GM23338 (cell line): ENCODE measurements around the gene SEC14L6. TPM values are rescaled to one million over a fixed set of nuclear protein-coding genes. Genes with fewer than 3 reads are reported as not detected.
A peak's percentile ranks its signal among the peaks of the same experiment; 100 is the strongest.

Experiments
- ATAC-seq: fragments of 200-7000 bp; cut with Tn5 transposase; 3 replicates; pipeline ENCODE4 v1.9.1; 2020
- DNase-seq: peaks from one replicate; pipeline ENCODE4 v3.0.0-alpha.2; 2015; ENCODE audit warnings: low spot score
- H2AFZ ChIP-seq: fragments of 200-600 bp; sonication (generic); 2 replicates; pipeline ENCODE4 v1.8.0; 2016; ENCODE audit warnings: antibody characterized with exemption, mild to moderate bottlenecking, moderate library complexity
- H3F3A ChIP-seq: fragments of 200-600 bp; sonication (generic); replicated peaks from 2 replicates; pipeline ENCODE4 v1.8.0; 2017; ENCODE audit warnings: antibody characterized with exemption, mixed run types, low read depth
- H3K27ac ChIP-seq: fragments of 200-600 bp; sonication (generic); 2 replicates; pipeline ENCODE4 v1.6.1; 2016; ENCODE audit warnings: low read depth
- H3K27me3 ChIP-seq: fragments of 200-600 bp; sonication (generic); 2 replicates; pipeline ENCODE4 v1.8.0; 2016; ENCODE audit warnings: mild to moderate bottlenecking, mixed run types, moderate library complexity; ENCODE audit not compliant: insufficient read depth
- H3K36me3 ChIP-seq: fragments of 200-600 bp; sonication (generic); 2 replicates; pipeline ENCODE4 v1.8.0; 2016; ENCODE audit warnings: mild to moderate bottlenecking; ENCODE audit not compliant: insufficient read depth
- H3K4me1 ChIP-seq: fragments of 200-600 bp; sonication (generic); 2 replicates; pipeline ENCODE4 v1.8.0; 2016; ENCODE audit warnings: mild to moderate bottlenecking, moderate library complexity; ENCODE audit not compliant: insufficient read depth
- H3K4me2 ChIP-seq: fragments of 200-600 bp; sonication (generic); 2 replicates; pipeline ENCODE4 v1.7.1; 2017; ENCODE audit warnings: mixed run types
- H3K4me3 ChIP-seq: fragments of 200-600 bp; sonication (generic); 2 replicates; pipeline ENCODE4 v1.6.1; 2016; ENCODE audit warnings: mixed run types
- H3K79me2 ChIP-seq: fragments of 200-600 bp; sonication (generic); replicated peaks from 2 replicates; pipeline ENCODE4 v1.8.0; 2017; ENCODE audit warnings: mild to moderate bottlenecking; ENCODE audit not compliant: insufficient read depth
- H3K9me2 ChIP-seq: fragments of 200-600 bp; sonication (generic); 2 replicates; pipeline ENCODE4 v1.8.0; 2017; ENCODE audit not compliant: insufficient read depth
- H4K20me1 ChIP-seq: fragments of 200-600 bp; sonication (generic); replicated peaks from 2 replicates; pipeline ENCODE4 v1.8.0; 2017; ENCODE audit warnings: mild to moderate bottlenecking; ENCODE audit not compliant: insufficient read depth
- H3K27ac Mint-ChIP-seq: 2 replicates; pipeline ENCODE4 v1.8.0; 2020; ENCODE audit warnings: inconsistent platforms, mild to moderate bottlenecking, moderate library complexity, mixed read lengths
- H3K27me3 Mint-ChIP-seq: 3 replicates; pipeline ENCODE4 v1.8.0; 2022; ENCODE audit warnings: low read depth, mild to moderate bottlenecking, moderate library complexity, mixed read lengths, inconsistent platforms; ENCODE audit not compliant: insufficient read depth, poor library complexity
- H3K36me3 Mint-ChIP-seq: 3 replicates; pipeline ENCODE4 v1.8.0; 2021; ENCODE audit warnings: low read depth, mild to moderate bottlenecking, inconsistent platforms, moderate library complexity, mixed read lengths
- H3K4me1 Mint-ChIP-seq: 3 replicates; pipeline ENCODE4 v1.8.0; 2020; ENCODE audit warnings: mild to moderate bottlenecking, inconsistent platforms, mixed read lengths
- H3K4me3 Mint-ChIP-seq: 3 replicates; pipeline ENCODE4 v1.8.0; 2021; ENCODE audit warnings: moderate library complexity, mild to moderate bottlenecking, inconsistent platforms, mixed read lengths
- H3K9me3 Mint-ChIP-seq: 3 replicates; pipeline ENCODE4 v1.8.0; 2020; ENCODE audit warnings: moderate library complexity, mild to moderate bottlenecking, inconsistent platforms, mixed read lengths
- CREB1 ChIP-seq: fragments of 250-450 bp; sonication (Bioruptor Pico); IDR thresholded peaks from 2 replicates; pipeline ENCODE4 v1.5.0; 2020; ENCODE audit warnings: low read depth, mild to moderate bottlenecking, moderate library complexity
- EZH2 ChIP-seq: fragments of 200-600 bp; sonication (generic); IDR thresholded peaks from one replicate; pipeline ENCODE4 v1.8.0; 2017; ENCODE audit warnings: antibody characterized with exemption, mild to moderate bottlenecking, low read depth; ENCODE audit not compliant: unreplicated experiment
- EZH2phosphoT487 ChIP-seq: fragments of 200-600 bp; sonication (generic); IDR thresholded peaks from one replicate; pipeline ENCODE4 v1.8.1; 2018; ENCODE audit warnings: antibody characterized with exemption; ENCODE audit not compliant: unreplicated experiment
- JUNB ChIP-seq: IDR thresholded peaks from one replicate; pipeline ENCODE4 v1.6.1; 2016; ENCODE audit warnings: antibody characterized with exemption; ENCODE audit not compliant: unreplicated experiment
- POLR2AphosphoS5 ChIP-seq: IDR thresholded peaks from 2 replicates; pipeline ENCODE4 v1.6.1; 2016; ENCODE audit warnings: antibody characterized with exemption, low read depth
- STAT1 ChIP-seq: IDR thresholded peaks from one replicate; pipeline ENCODE4 v1.6.1; 2016; ENCODE audit warnings: antibody characterized with exemption; ENCODE audit not compliant: unreplicated experiment
- ZNF331 ChIP-seq: fragments of 250-450 bp; sonication (Bioruptor Pico); IDR thresholded peaks from 2 replicates; pipeline ENCODE4 v1.5.0; 2020; ENCODE audit warnings: low read depth, mild to moderate bottlenecking, moderate library complexity
- polyA plus RNA-seq: library from polyadenylated mRNA; unstranded; fragments of >200 nt; fragmentation: Nextera tagmentation; extraction: Ambion mirVana; gene quantifications from 2 replicates; pipeline ENCODE4 v1.2.1, GENCODE V29; 2016
- total RNA-seq: library from RNA; depleted of rRNA; stranded (reverse); fragments of >200 nt; shearing (Covaris generic); gene quantifications from 2 replicates; pipeline ENCODE4 v1.2.3, GENCODE V29; 2014
- TF ChIP-seq, protein P1 (sequence below): IDR thresholded peaks from 2 replicates; pipeline ENCODE4 v1.6.1; 2016; ENCODE audit warnings: antibody characterized with exemption
- TF ChIP-seq, protein P2 (sequence below): fragments of 250-450 bp; sonication (Bioruptor Pico); IDR thresholded peaks from 2 replicates; pipeline ENCODE4 v1.5.0; 2020; ENCODE audit warnings: mild to moderate bottlenecking, moderate library complexity

The SEC14L6 gene
- total and polyA plus RNA-seq, 2 experiments from 2014 or later: 0.84 to 2.1 TPM

DNA sequence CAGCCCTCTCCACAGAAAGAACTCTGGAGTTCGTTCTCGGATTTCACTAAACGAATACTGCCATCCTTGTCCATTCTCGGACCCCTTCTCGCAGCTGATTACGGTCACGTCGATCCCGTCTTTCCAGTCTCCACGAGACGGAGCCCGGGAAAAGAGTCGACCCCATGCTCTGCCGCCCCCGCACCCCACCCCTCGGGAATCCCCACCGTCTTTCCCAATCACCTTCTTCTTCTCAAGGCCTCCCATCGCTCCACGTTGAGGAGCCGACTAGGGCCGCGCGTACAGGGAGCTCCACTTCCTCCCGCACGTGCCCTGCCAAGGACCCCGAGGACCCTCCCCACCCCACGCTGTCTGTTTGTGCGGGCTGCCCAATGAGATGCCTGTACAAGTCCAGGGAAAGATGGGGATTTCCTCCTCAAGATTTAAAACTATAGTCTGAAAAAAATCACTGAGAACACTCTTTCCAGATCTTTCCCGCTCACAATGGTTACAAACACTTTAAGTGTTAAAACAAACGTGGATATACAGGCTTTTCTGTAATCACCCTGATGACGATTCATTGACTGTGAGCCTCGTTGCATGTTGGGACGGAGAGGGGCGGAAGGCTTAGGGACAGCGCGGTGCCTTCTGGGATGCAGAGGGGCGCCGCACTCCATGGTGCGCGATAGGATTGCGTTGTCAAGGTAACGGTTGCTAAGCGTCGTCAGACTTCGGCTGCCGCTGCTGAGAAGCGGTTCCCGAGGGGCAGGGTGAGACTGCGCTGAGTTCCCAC lies 45.2 kb upstream of the SEC14L6 start, which contains the start of gene PES1:
PES1 (minus strand) TSS at position 323 of the 772 bp plus-strand sequence; CDS start at position 246, 77 bp downstream.
- Mint-ChIP-seq H3K4me1 (peaks cover 3% of the 10 kb centered on the region; the same call in 1 of the 3 replicates), H3K36me3 (peaks cover 27% of the 10 kb centered on the region), H3K9me3 (peaks cover 4% of the 10 kb centered on the region; the same call in 2 of the 3 replicates), H3K27me3 (no peaks in the 10 kb centered on the region), H3K4me3 (no peak within 1 kb of the TSS), H3K27ac (no peak within 1 kb of the TSS)
- H3K79me2 ChIP-seq: peaks cover 31% of the 10 kb centered on the region
- H3K4me2 ChIP-seq: peak within 1 kb of the TSS; percentile 95
- ATAC-seq (peak; percentile 96), DNase-seq (peak; percentile 100)
- H3F3A ChIP-seq: no peaks in the 10 kb centered on the region
- no peak for TF ChIP-seq STAT1
- peak; percentile 72 for TF ChIP-seq POLR2AphosphoS5
- peak; percentile 98 for TF ChIP-seq CREB1 (CRISPR knock-in tag)
- no peak for TF ChIP-seq EZH2
- TF ChIP-seq, protein P1, sequence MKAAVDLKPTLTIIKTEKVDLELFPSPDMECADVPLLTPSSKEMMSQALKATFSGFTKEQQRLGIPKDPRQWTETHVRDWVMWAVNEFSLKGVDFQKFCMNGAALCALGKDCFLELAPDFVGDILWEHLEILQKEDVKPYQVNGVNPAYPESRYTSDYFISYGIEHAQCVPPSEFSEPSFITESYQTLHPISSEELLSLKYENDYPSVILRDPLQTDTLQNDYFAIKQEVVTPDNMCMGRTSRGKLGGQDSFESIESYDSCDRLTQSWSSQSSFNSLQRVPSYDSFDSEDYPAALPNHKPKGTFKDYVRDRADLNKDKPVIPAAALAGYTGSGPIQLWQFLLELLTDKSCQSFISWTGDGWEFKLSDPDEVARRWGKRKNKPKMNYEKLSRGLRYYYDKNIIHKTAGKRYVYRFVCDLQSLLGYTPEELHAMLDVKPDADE: peak; percentile 94; the same call in 1 of the 2 replicates
- no peak within 1 kb of the TSS for H3K27ac ChIP-seq
- peak within 1 kb of the TSS; percentile 94 for H3K4me3 ChIP-seq
- H3K4me1 ChIP-seq: 0 out of 2 replicates have a peak, but pooled peaks cover 7% of the 10 kb centered on the region
- H3K27me3 ChIP-seq: peaks cover 8% of the 10 kb centered on the region; the same call in 1 of the 2 replicates
- peak within 1 kb of the TSS; percentile 4; the same call in 1 of the 2 replicates for H2AFZ ChIP-seq
- no peaks in the 10 kb centered on the region for H3K9me2 ChIP-seq
- H4K20me1 ChIP-seq: peaks cover 4% of the 10 kb centered on the region; the same call in 1 of the 2 replicates
- H3K36me3 ChIP-seq: peaks cover 15% of the 10 kb centered on the region

DNA sequence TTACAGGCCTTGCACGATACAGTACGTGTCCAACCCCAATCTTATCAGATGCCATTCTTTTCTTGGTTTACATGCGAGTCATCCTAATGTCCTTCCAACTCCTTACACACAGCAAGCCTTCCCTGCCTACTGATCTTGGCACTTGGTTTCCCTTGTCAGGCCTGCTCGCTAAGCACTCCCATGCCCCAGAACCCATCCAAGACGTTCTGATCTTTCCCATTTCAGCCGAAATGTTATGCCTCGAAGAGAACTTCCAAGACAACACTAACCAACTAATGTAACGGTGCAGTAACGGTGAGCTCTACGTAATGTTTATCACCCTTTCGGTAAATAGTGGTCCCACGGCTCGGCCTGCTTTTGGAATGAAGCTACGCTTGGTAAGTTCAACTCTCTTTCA lies 44.6 kb upstream of the SEC14L6 start:
- H3K27me3 ChIP-seq: peaks cover 8% of the 10 kb centered on the region; the same call in 1 of the 2 replicates
- peaks cover 31% of the 10 kb centered on the region for H3K79me2 ChIP-seq
- DNase-seq (no peak), ATAC-seq (no peak)
- H3K4me2 ChIP-seq: peak overlapping the region; percentile 95
- 0 out of 2 replicates have a peak, but pooled peaks cover 7% of the 10 kb centered on the region for H3K4me1 ChIP-seq
- H3F3A ChIP-seq: no peaks in the 10 kb centered on the region
- Mint-ChIP-seq H3K27ac (no peak overlapping the region), H3K27me3 (no peaks in the 10 kb centered on the region), H3K36me3 (peaks cover 32% of the 10 kb centered on the region), H3K4me3 (no peak overlapping the region), H3K9me3 (peaks cover 4% of the 10 kb centered on the region; the same call in 2 of the 3 replicates), H3K4me1 (peaks cover 3% of the 10 kb centered on the region; the same call in 1 of the 3 replicates)
- peaks cover 19% of the 10 kb centered on the region for H3K36me3 ChIP-seq
- H4K20me1 ChIP-seq: peaks cover 4% of the 10 kb centered on the region; the same call in 1 of the 2 replicates
- H3K27ac ChIP-seq: no peak overlapping the region
- peak overlapping the region; percentile 94 for H3K4me3 ChIP-seq
- H3K9me2 ChIP-seq: no peaks in the 10 kb centered on the region
- H2AFZ ChIP-seq: peak overlapping the region; percentile 4; the same call in 1 of the 2 replicates
- no peak for TF ChIP-seq EZH2phosphoT487
- TF ChIP-seq JUNB: no peak
- TF ChIP-seq POLR2AphosphoS5: no peak
- no peak for TF ChIP-seq ZNF331 (CRISPR knock-in tag)
- TF ChIP-seq, protein P2, sequence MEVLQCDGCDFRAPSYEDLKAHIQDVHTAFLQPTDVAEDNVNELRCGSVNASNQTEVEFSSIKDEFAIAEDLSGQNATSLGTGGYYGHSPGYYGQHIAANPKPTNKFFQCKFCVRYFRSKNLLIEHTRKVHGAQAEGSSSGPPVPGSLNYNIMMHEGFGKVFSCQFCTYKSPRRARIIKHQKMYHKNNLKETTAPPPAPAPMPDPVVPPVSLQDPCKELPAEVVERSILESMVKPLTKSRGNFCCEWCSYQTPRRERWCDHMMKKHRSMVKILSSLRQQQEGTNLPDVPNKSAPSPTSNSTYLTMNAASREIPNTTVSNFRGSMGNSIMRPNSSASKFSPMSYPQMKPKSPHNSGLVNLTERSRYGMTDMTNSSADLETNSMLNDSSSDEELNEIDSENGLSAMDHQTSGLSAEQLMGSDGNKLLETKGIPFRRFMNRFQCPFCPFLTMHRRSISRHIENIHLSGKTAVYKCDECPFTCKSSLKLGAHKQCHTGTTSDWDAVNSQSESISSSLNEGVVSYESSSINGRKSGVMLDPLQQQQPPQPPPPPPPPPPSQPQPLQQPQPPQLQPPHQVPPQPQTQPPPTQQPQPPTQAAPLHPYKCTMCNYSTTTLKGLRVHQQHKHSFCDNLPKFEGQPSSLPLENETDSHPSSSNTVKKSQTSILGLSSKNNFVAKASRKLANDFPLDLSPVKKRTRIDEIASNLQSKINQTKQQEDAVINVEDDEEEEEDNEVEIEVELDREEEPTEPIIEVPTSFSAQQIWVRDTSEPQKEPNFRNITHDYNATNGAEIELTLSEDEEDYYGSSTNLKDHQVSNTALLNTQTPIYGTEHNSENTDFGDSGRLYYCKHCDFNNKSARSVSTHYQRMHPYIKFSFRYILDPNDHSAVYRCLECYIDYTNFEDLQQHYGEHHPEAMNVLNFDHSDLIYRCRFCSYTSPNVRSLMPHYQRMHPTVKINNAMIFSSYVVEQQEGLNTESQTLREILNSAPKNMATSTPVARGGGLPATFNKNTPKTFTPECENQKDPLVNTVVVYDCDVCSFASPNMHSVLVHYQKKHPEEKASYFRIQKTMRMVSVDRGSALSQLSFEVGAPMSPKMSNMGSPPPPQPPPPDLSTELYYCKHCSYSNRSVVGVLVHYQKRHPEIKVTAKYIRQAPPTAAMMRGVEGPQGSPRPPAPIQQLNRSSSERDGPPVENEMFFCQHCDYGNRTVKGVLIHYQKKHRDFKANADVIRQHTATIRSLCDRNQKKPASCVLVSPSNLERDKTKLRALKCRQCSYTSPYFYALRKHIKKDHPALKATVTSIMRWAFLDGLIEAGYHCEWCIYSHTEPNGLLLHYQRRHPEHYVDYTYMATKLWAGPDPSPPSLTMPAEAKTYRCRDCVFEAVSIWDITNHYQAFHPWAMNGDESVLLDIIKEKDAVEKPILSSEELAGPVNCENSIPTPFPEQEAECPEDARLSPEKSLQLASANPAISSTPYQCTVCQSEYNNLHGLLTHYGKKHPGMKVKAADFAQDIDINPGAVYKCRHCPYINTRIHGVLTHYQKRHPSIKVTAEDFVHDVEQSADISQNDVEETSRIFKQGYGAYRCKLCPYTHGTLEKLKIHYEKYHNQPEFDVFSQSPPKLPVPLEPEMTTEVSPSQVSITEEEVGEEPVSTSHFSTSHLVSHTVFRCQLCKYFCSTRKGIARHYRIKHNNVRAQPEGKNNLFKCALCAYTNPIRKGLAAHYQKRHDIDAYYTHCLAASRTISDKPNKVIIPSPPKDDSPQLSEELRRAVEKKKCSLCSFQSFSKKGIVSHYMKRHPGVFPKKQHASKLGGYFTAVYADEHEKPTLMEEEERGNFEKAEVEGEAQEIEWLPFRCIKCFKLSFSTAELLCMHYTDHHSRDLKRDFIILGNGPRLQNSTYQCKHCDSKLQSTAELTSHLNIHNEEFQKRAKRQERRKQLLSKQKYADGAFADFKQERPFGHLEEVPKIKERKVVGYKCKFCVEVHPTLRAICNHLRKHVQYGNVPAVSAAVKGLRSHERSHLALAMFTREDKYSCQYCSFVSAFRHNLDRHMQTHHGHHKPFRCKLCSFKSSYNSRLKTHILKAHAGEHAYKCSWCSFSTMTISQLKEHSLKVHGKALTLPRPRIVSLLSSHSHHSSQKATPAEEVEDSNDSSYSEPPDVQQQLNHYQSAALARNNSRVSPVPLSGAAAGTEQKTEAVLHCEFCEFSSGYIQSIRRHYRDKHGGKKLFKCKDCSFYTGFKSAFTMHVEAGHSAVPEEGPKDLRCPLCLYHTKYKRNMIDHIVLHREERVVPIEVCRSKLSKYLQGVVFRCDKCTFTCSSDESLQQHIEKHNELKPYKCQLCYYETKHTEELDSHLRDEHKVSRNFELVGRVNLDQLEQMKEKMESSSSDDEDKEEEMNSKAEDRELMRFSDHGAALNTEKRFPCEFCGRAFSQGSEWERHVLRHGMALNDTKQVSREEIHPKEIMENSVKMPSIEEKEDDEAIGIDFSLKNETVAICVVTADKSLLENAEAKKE (CRISPR knock-in tag): no peak
- TF ChIP-seq EZH2: no peak
- no peak for TF ChIP-seq STAT1
- TF ChIP-seq, protein P1: no peak
- TF ChIP-seq CREB1 (CRISPR knock-in tag): no peak
